Measurements from ENCODE around the gene GNG10. TPM values are rescaled to one million over a fixed set of nuclear protein-coding genes. Genes with fewer than 3 reads are reported as not detected.
"Not testable (repeated sequence)": the region's sequence is repeated elsewhere in the genome, so short reads cannot be mapped to it uniquely, and the experiment has no call there.

The GNG10 gene
- total RNA-seq, 1 donor from 2014 or later = 28.8 TPM

GRCh38 chr9:111645806-111646205 is 15.6 kb upstream of the GNG10 start:
- no peak for ATAC-seq

GRCh38 chr9:111646417-111646816 is 15.0 kb upstream of the GNG10 start:
- DNase-seq (ENCODE audit: missing footprints) (no peak), ATAC-seq (no peak)
- intact Hi-C loops (cut with DNase I) = no loop called here

More at GRCh38 chr9:111645806-111646205, 15.6 kb upstream of the GNG10 start:
- intact Hi-C loops (cut with DNase I) = no loop called here
- no peak for DNase-seq (ENCODE audit: missing footprints)

GRCh38 chr9:111648066-111648465 is 13.3 kb upstream of the GNG10 start:
- no peak for ATAC-seq
- intact Hi-C loops (cut with DNase I) = no loop called here

GRCh38 chr9:111649016-111649415 is 12.4 kb upstream of the GNG10 start:
- DNase-seq (ENCODE audit: missing footprints) (no peak), ATAC-seq (no peak)
- intact Hi-C loops (cut with DNase I) = no loop called here

More at GRCh38 chr9:111648066-111648465, 13.3 kb upstream of the GNG10 start:
- DNase-seq (ENCODE audit: missing footprints) = no peak

- intact Hi-C loops (cut with DNase I) = no loop called here
- DNase-seq (ENCODE audit: missing footprints) (no peak), ATAC-seq (no peak)
These were observed 4.4 kb upstream of the GNG10 start for GRCh38 chr9:111657051-111657450.

GRCh38 chr9:111658943-111659342 is 2.5 kb upstream of the GNG10 start:
- DNase-seq (ENCODE audit: missing footprints) (no peak), ATAC-seq (no peak)
- intact Hi-C loops (cut with DNase I) = no loop called here

GRCh38 chr9:111659691-111660090 is 1.7 kb upstream of the GNG10 start:
- ATAC-seq (no peak), DNase-seq (ENCODE audit: missing footprints) (no peak)
- intact Hi-C loops (cut with DNase I) = no loop called here

- ATAC-seq (peak; percentile 68), DNase-seq (ENCODE audit: missing footprints) (peak; percentile 81)
- intact Hi-C loops (cut with DNase I) = no loop called here
These were observed 557 bp downstream of the GNG10 start for GRCh38 chr9:111661802-111662521.

GRCh38 chr9:111662576-111663300 is 1.3 kb downstream of the GNG10 start:
- intact Hi-C loops (cut with DNase I) = no loop called here
- DNase-seq (ENCODE audit: missing footprints) (no peak), ATAC-seq (no peak)

GRCh38 chr9:111663301-111663823 is 2.0 kb downstream of the GNG10 start:
- no peak for ATAC-seq
- intact Hi-C loops (cut with DNase I) = no loop called here
- DNase-seq (ENCODE audit: missing footprints) = no peak

GRCh38 chr9:111668026-111668573 is 6.7 kb downstream of the GNG10 start:
- intact Hi-C loops (cut with DNase I) = no loop called here
- no peak for ATAC-seq
- DNase-seq (ENCODE audit: missing footprints) = no peak

- intact Hi-C loops (cut with DNase I); ATAC-seq: not testable (repeated sequence)
- DNase-seq (ENCODE audit: missing footprints) = peak; percentile 42
These were observed 7.2 kb downstream of the GNG10 start for GRCh38 chr9:111668601-111669000.

- DNase-seq (ENCODE audit: missing footprints) = no peak
- ATAC-seq = no peak
- intact Hi-C loops (cut with DNase I) = no loop called here
These were observed 12.9 kb downstream of the GNG10 start for GRCh38 chr9:111674319-111674718.

- DNase-seq (ENCODE audit: missing footprints) (no peak), ATAC-seq (no peak)
- intact Hi-C loops (cut with DNase I) = no loop called here
These were observed 14.7 kb downstream of the GNG10 start for GRCh38 chr9:111676116-111676515.

GRCh38 chr9:111678293-111678692 is 16.9 kb downstream of the GNG10 start:
- DNase-seq (ENCODE audit: missing footprints) (peak; percentile 39), ATAC-seq (no peak)
- intact Hi-C loops (cut with DNase I) = no loop called here

GRCh38 chr9:111679199-111679598 is 17.8 kb downstream of the GNG10 start:
- intact Hi-C loops (cut with DNase I) = no loop called here
- DNase-seq (ENCODE audit: missing footprints) = no peak
- no peak for ATAC-seq

GRCh38 chr9:111683392-111683791 is 22.0 kb downstream of the GNG10 start:
- ATAC-seq (no peak), DNase-seq (ENCODE audit: missing footprints) (no peak)
- intact Hi-C loops (cut with DNase I) = no loop called here

- intact Hi-C loops (cut with DNase I) = loop anchor here (10.0 kb wide), 1 partner anchor 97 kb away; the partner anchor contains the start of gene PTGR1
- ATAC-seq (no peak), DNase-seq (ENCODE audit: missing footprints) (no peak)
These were observed 30.4 kb downstream of the GNG10 start for GRCh38 chr9:111691672-111692329.

GRCh38 chr9:111696796-111697195 is 35.4 kb downstream of the GNG10 start:
- DNase-seq (ENCODE audit: missing footprints) (no peak), ATAC-seq (no peak)
- intact Hi-C loops (cut with DNase I) = loop anchor here (10.0 kb wide), 1 partner anchor 102 kb away; the partner anchor contains the start of gene PTGR1

Data from Right ventricle myocardium inferior (tissue), 1 donor.